GM23248 (cell line): Measurements from ENCODE around the gene PSMF1.
"Not testable (repeated sequence)": the region's sequence is repeated elsewhere in the genome, so short reads cannot be mapped to it uniquely, and the experiment has no call there.

Experiments used
- EZH2 ChIP-seq: fragments of 200-600 bp; sonication (generic); IDR thresholded peaks from 2 replicates; pipeline ENCODE4 v1.6.1; 2018; ENCODE audit warnings: antibody characterized with exemption, mild to moderate bottlenecking; ENCODE audit not compliant: insufficient read depth, poor library complexity, severe bottlenecking
- EZH2phosphoT487 ChIP-seq: fragments of 200-600 bp; sonication (generic); IDR thresholded peaks from 2 replicates; pipeline ENCODE4 v1.6.1; 2018; ENCODE audit warnings: antibody characterized with exemption, moderate library complexity, mild to moderate bottlenecking, low read depth; ENCODE audit not compliant: insufficient read depth

- not testable (repeated sequence) for TF ChIP-seq EZH2phosphoT487, EZH2
Observed at GRCh38 chr20:1149812-1150211, 31.4 kb downstream of the PSMF1 start.
